ENCODE data around the gene CHMP3. TPM values are rescaled to one million over a fixed set of nuclear protein-coding genes. Genes with fewer than 3 reads are reported as not detected.
"Not testable (repeated sequence)": the region's sequence is repeated elsewhere in the genome, so short reads cannot be mapped to it uniquely, and the experiment has no call there.

Gene CHMP3
- total RNA-seq, 1 experiment from 2014 or later: 129 TPM

- in situ Hi-C loops (cut with HindIII; ENCODE audit: low pct_unique_long_range_greater_than_20kb, low sequenced_read_pairs); H3K27me3 ChIP-seq (ENCODE audit: control insufficient read depth, insufficient read depth, low read length); H3K27ac ChIP-seq (ENCODE audit: low read length); H3K36me3 ChIP-seq (ENCODE audit: control insufficient read depth, insufficient read depth, low read length); intact Hi-C loops (cut with micrococcal nuclease; ENCODE audit: unreplicated experiment); POLR2A ChIA-PET; DNase-seq (ENCODE audit: low read depth, low spot score); H3K4me3 ChIP-seq (ENCODE audit: low read depth in 2 of 2, low read length in 2 of 2); CTCF ChIA-PET; BruUV-seq (replicated peaks); ATAC-seq; H3K4me1 ChIP-seq (ENCODE audit: control insufficient read depth, insufficient read depth, low read length): not testable (repeated sequence)
- H3K9me3 ChIP-seq (ENCODE audit: control insufficient read depth, insufficient read depth, low read depth, low read length): peaks cover 24% of the 10 kb centered on the region; the same call in 1 of the 2 replicates
These were observed 13.1 kb downstream of the CHMP3 start for GRCh38 chr2:86549963-86550725.

- H3K4me3 ChIP-seq (ENCODE audit: low read depth in 2 of 2, low read length in 2 of 2); intact Hi-C loops (cut with micrococcal nuclease; ENCODE audit: unreplicated experiment); ATAC-seq; H3K27me3 ChIP-seq (ENCODE audit: control insufficient read depth, insufficient read depth, low read length); BruUV-seq (replicated peaks); H3K27ac ChIP-seq (ENCODE audit: low read length); POLR2A ChIA-PET; H3K4me1 ChIP-seq (ENCODE audit: control insufficient read depth, insufficient read depth, low read length); DNase-seq (ENCODE audit: low read depth, low spot score); CTCF ChIA-PET; H3K36me3 ChIP-seq (ENCODE audit: control insufficient read depth, insufficient read depth, low read length); in situ Hi-C loops (cut with HindIII; ENCODE audit: low pct_unique_long_range_greater_than_20kb, low sequenced_read_pairs): not testable (repeated sequence)
- peaks cover 24% of the 10 kb centered on the region; the same call in 1 of the 2 replicates for H3K9me3 ChIP-seq (ENCODE audit: control insufficient read depth, insufficient read depth, low read depth, low read length)
These were observed 13.8 kb downstream of the CHMP3 start for GRCh38 chr2:86549440-86549839.

- H3K27me3 ChIP-seq (ENCODE audit: control insufficient read depth, insufficient read depth, low read length); H3K27ac ChIP-seq (ENCODE audit: low read length); CTCF ChIA-PET; BruUV-seq (replicated peaks); ATAC-seq; POLR2A ChIA-PET; H3K4me3 ChIP-seq (ENCODE audit: low read depth in 2 of 2, low read length in 2 of 2); intact Hi-C loops (cut with micrococcal nuclease; ENCODE audit: unreplicated experiment); H3K4me1 ChIP-seq (ENCODE audit: control insufficient read depth, insufficient read depth, low read length); in situ Hi-C loops (cut with HindIII; ENCODE audit: low pct_unique_long_range_greater_than_20kb, low sequenced_read_pairs); H3K36me3 ChIP-seq (ENCODE audit: control insufficient read depth, insufficient read depth, low read length); DNase-seq (ENCODE audit: low read depth, low spot score): not testable (repeated sequence)
- peaks cover 24% of the 10 kb centered on the region; the same call in 1 of the 2 replicates for H3K9me3 ChIP-seq (ENCODE audit: control insufficient read depth, insufficient read depth, low read depth, low read length)
These were observed 14.3 kb downstream of the CHMP3 start for GRCh38 chr2:86548913-86549396.

GRCh38 chr2:86548165-86548912 lies 14.9 kb downstream of the CHMP3 start:
- H3K36me3 ChIP-seq (ENCODE audit: control insufficient read depth, insufficient read depth, low read length); POLR2A ChIA-PET; H3K27me3 ChIP-seq (ENCODE audit: control insufficient read depth, insufficient read depth, low read length); CTCF ChIA-PET; BruUV-seq (replicated peaks); ATAC-seq; H3K27ac ChIP-seq (ENCODE audit: low read length); intact Hi-C loops (cut with micrococcal nuclease; ENCODE audit: unreplicated experiment); H3K4me1 ChIP-seq (ENCODE audit: control insufficient read depth, insufficient read depth, low read length); DNase-seq (ENCODE audit: low read depth, low spot score); H3K4me3 ChIP-seq (ENCODE audit: low read depth in 2 of 2, low read length in 2 of 2); in situ Hi-C loops (cut with HindIII; ENCODE audit: low pct_unique_long_range_greater_than_20kb, low sequenced_read_pairs): not testable (repeated sequence)
- peaks cover 24% of the 10 kb centered on the region; the same call in 1 of the 2 replicates for H3K9me3 ChIP-seq (ENCODE audit: control insufficient read depth, insufficient read depth, low read depth, low read length)

GRCh38 chr2:86545296-86545924 lies 17.8 kb downstream of the CHMP3 start:
- H3K27ac ChIP-seq (ENCODE audit: low read length); H3K36me3 ChIP-seq (ENCODE audit: control insufficient read depth, insufficient read depth, low read length); H3K4me3 ChIP-seq (ENCODE audit: low read depth in 2 of 2, low read length in 2 of 2); intact Hi-C loops (cut with micrococcal nuclease; ENCODE audit: unreplicated experiment); H3K27me3 ChIP-seq (ENCODE audit: control insufficient read depth, insufficient read depth, low read length); H3K4me1 ChIP-seq (ENCODE audit: control insufficient read depth, insufficient read depth, low read length); POLR2A ChIA-PET; CTCF ChIA-PET; in situ Hi-C loops (cut with HindIII; ENCODE audit: low pct_unique_long_range_greater_than_20kb, low sequenced_read_pairs); ATAC-seq; DNase-seq (ENCODE audit: low read depth, low spot score); BruUV-seq (replicated peaks): not testable (repeated sequence)
- peaks cover 17% of the 10 kb centered on the region; the same call in 1 of the 2 replicates for H3K9me3 ChIP-seq (ENCODE audit: control insufficient read depth, insufficient read depth, low read depth, low read length)

- H3K27me3 ChIP-seq (ENCODE audit: control insufficient read depth, insufficient read depth, low read length); H3K27ac ChIP-seq (ENCODE audit: low read length); H3K4me3 ChIP-seq (ENCODE audit: low read depth in 2 of 2, low read length in 2 of 2); ATAC-seq; H3K36me3 ChIP-seq (ENCODE audit: control insufficient read depth, insufficient read depth, low read length); POLR2A ChIA-PET; H3K4me1 ChIP-seq (ENCODE audit: control insufficient read depth, insufficient read depth, low read length); CTCF ChIA-PET; intact Hi-C loops (cut with micrococcal nuclease; ENCODE audit: unreplicated experiment); in situ Hi-C loops (cut with HindIII; ENCODE audit: low pct_unique_long_range_greater_than_20kb, low sequenced_read_pairs); DNase-seq (ENCODE audit: low read depth, low spot score); BruUV-seq (replicated peaks): not testable (repeated sequence)
- H3K9me3 ChIP-seq (ENCODE audit: control insufficient read depth, insufficient read depth, low read depth, low read length): peaks cover 14% of the 10 kb centered on the region; the same call in 1 of the 2 replicates
These were observed 18.8 kb downstream of the CHMP3 start for GRCh38 chr2:86544278-86545099.

Data from Panc1 (cell line).